Neural progenitor cell (in vitro differentiated cells): ENCODE data around the gene EFEMP1. TPM values are rescaled to one million over a fixed set of nuclear protein-coding genes. Genes with fewer than 3 reads are reported as not detected.

Experiments used
- DNase-seq: peaks from one replicate; pipeline ENCODE4 v3.0.0-alpha.2; 2016; ENCODE audit warnings: low spot score
- H2AFZ ChIP-seq: fragments of 200-600 bp; sonication (generic); replicated peaks from 2 replicates; pipeline ENCODE4 v1.6.1; 2016; ENCODE audit warnings: antibody characterized with exemption
- H3F3A ChIP-seq: fragments of 200-600 bp; sonication (generic); 2 replicates; pipeline ENCODE4 v1.6.1; 2016; ENCODE audit warnings: antibody characterized with exemption, low read depth
- H3K27ac ChIP-seq: fragments of 200-600 bp; sonication (generic); 2 replicates; pipeline ENCODE4 v1.5.1; 2016; ENCODE audit warnings: mild to moderate bottlenecking
- H3K27me3 ChIP-seq: fragments of 200-600 bp; sonication (generic); 2 replicates; pipeline ENCODE4 v1.6.1; 2016; ENCODE audit warnings: mild to moderate bottlenecking, moderate library complexity
- H3K36me3 ChIP-seq: fragments of 200-600 bp; sonication (generic); 2 replicates; pipeline ENCODE4 v1.5.1; 2016
- H3K4me1 ChIP-seq: fragments of 200-600 bp; sonication (generic); 2 replicates; pipeline ENCODE4 v1.6.1; 2016; ENCODE audit warnings: mixed run types
- H3K4me2 ChIP-seq: fragments of 200-600 bp; sonication (generic); 2 replicates; pipeline ENCODE4 v1.6.1; 2016
- H3K4me3 ChIP-seq: fragments of 200-600 bp; sonication (generic); 2 replicates; pipeline ENCODE4 v1.5.1; 2016
- H3K79me2 ChIP-seq: fragments of 200-600 bp; sonication (generic); 2 replicates; pipeline ENCODE4 v1.6.1; 2016; ENCODE audit warnings: low read depth
- H3K9ac ChIP-seq: fragments of 200-600 bp; sonication (generic); 2 replicates; pipeline ENCODE4 v1.6.1; 2016
- H3K9me3 ChIP-seq: fragments of 200-600 bp; sonication (generic); 2 replicates; pipeline ENCODE4 v1.5.1; 2016; ENCODE audit warnings: low read depth
- H4K20me1 ChIP-seq: fragments of 200-600 bp; sonication (generic); 2 replicates; pipeline ENCODE4 v1.6.1; 2016; ENCODE audit warnings: low read depth
- H3K27ac Mint-ChIP-seq: 3 replicates; pipeline ENCODE4 v1.8.0; 2021; ENCODE audit warnings: mixed read lengths
- H3K27me3 Mint-ChIP-seq: 2 replicates; pipeline ENCODE4 v1.8.0; 2022; ENCODE audit warnings: low read depth, mild to moderate bottlenecking, inconsistent platforms, moderate library complexity, mixed read lengths; ENCODE audit not compliant: insufficient read depth
- H3K36me3 Mint-ChIP-seq: 3 replicates; pipeline ENCODE4 v1.8.0; 2021; ENCODE audit warnings: mixed read lengths
- H3K4me1 Mint-ChIP-seq: 3 replicates; pipeline ENCODE4 v1.8.0; 2021; ENCODE audit warnings: mixed read lengths
- H3K4me3 Mint-ChIP-seq: 3 replicates; pipeline ENCODE4 v1.8.0; 2021; ENCODE audit warnings: mild to moderate bottlenecking, moderate library complexity, mixed read lengths
- H3K9me3 Mint-ChIP-seq: 3 replicates; pipeline ENCODE4 v1.8.0; 2020; ENCODE audit warnings: mixed read lengths
- CTCF ChIP-seq: fragments of 200-600 bp; sonication (generic); IDR thresholded peaks from 2 replicates; pipeline ENCODE4 v1.5.1; 2017; ENCODE audit warnings: antibody characterized with exemption, mild to moderate bottlenecking
- EZH2 ChIP-seq: fragments of 200-600 bp; sonication (generic); IDR thresholded peaks from 2 replicates; pipeline ENCODE4 v1.6.1; 2017; ENCODE audit warnings: antibody characterized with exemption, mild to moderate bottlenecking, moderate library complexity
- EZH2phosphoT487 ChIP-seq: fragments of 200-600 bp; sonication (generic); IDR thresholded peaks from 2 replicates; pipeline ENCODE4 v1.6.1; 2017; ENCODE audit warnings: antibody characterized with exemption
- total RNA-seq: library from RNA; depleted of rRNA; stranded (reverse); fragments of >200 nt; gene quantifications from 2 replicates; pipeline ENCODE4 v1.2.3, GENCODE V29; 2015; ENCODE audit warnings: low replicate concordance

Gene EFEMP1
- total RNA-seq, 1 donor from 2014 or later: 25.5 TPM

DNA sequence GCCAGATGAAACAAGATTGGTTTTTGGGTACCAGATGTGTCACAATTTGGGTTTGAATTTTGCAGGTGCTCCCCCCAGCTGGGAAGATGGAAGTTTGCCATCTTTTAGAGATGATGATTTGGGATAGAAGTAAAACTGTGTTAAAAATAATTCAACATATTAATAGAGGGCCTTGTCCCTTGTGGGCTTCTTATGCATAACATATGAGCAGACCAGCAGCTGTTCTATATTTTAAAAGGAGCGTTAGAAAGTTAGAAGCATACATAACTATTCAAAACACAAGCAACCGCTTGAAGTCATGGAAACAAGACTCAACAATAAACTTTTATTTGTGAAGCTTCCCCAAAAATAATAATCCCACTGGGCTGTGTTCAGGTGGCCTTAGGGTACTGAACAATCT is 62.8 kb downstream of the EFEMP1 start:
- no peaks in the 10 kb centered on the region for H4K20me1 ChIP-seq
- Mint-ChIP-seq H3K9me3 (no peaks in the 10 kb centered on the region), H3K4me3 (no peak overlapping the region), H3K27me3 (no peaks in the 10 kb centered on the region), H3K27ac (no peak overlapping the region), H3K4me1 (peaks cover 3% of the 10 kb centered on the region), H3K36me3 (no peaks in the 10 kb centered on the region)
- H3K36me3 ChIP-seq: no peaks in the 10 kb centered on the region
- H3K4me3 ChIP-seq: no peak overlapping the region
- H3K4me2 ChIP-seq: no peak overlapping the region
- H3K9ac ChIP-seq: no peak overlapping the region
- no peaks in the 10 kb centered on the region for H3F3A ChIP-seq
- no peak overlapping the region for H2AFZ ChIP-seq
- no peak overlapping the region for H3K27ac ChIP-seq
- no peaks in the 10 kb centered on the region for H3K79me2 ChIP-seq
- H3K4me1 ChIP-seq: no peaks in the 10 kb centered on the region
- DNase-seq: no peak
- TF ChIP-seq EZH2: no peak
- TF ChIP-seq EZH2phosphoT487: no peak
- TF ChIP-seq CTCF: no peak
- H3K9me3 ChIP-seq: no peaks in the 10 kb centered on the region
- H3K27me3 ChIP-seq: no peaks in the 10 kb centered on the region

GRCh38 chr2:55859875-55860274 is 63.7 kb downstream of the EFEMP1 start:
- H3K36me3 ChIP-seq: no peaks in the 10 kb centered on the region
- H4K20me1 ChIP-seq: no peaks in the 10 kb centered on the region
- H3K9ac ChIP-seq: no peak overlapping the region
- Mint-ChIP-seq H3K27me3 (no peaks in the 10 kb centered on the region), H3K4me1 (no peaks in the 10 kb centered on the region), H3K36me3 (no peaks in the 10 kb centered on the region), H3K9me3 (no peaks in the 10 kb centered on the region), H3K27ac (no peak overlapping the region), H3K4me3 (no peak overlapping the region)
- no peaks in the 10 kb centered on the region for H3K79me2 ChIP-seq
- no peak overlapping the region for H3K27ac ChIP-seq
- no peaks in the 10 kb centered on the region for H3K9me3 ChIP-seq
- no peaks in the 10 kb centered on the region for H3K27me3 ChIP-seq
- DNase-seq: no peak
- H3K4me2 ChIP-seq: no peak overlapping the region
- TF ChIP-seq EZH2phosphoT487 (no peak), EZH2 (no peak), CTCF (no peak)
- H3K4me3 ChIP-seq: no peak overlapping the region
- H3K4me1 ChIP-seq: no peaks in the 10 kb centered on the region
- no peaks in the 10 kb centered on the region for H3F3A ChIP-seq
- H2AFZ ChIP-seq: no peak overlapping the region

DNA sequence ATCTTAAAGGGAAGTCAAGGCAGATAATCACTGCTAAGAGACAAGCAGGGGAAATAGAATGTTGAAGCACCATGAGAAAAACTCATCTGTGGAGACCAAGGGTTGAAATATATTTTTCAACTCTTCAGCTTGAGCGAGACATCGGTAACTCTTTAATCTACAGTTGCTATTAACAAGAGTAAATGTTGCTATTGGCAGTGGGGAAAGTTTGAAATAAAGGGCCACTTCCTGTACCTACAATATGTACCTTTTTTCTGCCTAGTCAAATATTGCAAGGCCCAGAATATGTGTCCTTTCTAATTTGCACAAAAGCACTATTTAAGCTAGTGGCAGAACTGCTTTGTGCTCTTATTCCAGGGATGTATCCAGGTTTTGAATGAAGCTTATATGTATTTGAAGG is 65.8 kb downstream of the EFEMP1 start:
- Histone ChIP-seq H2AFZ (no peak overlapping the region), H3K79me2 (no peaks in the 10 kb centered on the region), H3K27ac (no peak overlapping the region), H3K9me3 (no peaks in the 10 kb centered on the region), H4K20me1 (no peaks in the 10 kb centered on the region), H3K4me3 (no peak overlapping the region), H3F3A (no peaks in the 10 kb centered on the region), H3K4me2 (no peak overlapping the region), H3K9ac (no peak overlapping the region), H3K4me1 (no peaks in the 10 kb centered on the region), H3K27me3 (no peaks in the 10 kb centered on the region), H3K36me3 (no peaks in the 10 kb centered on the region)
- Mint-ChIP-seq H3K9me3 (no peaks in the 10 kb centered on the region), H3K4me3 (no peak overlapping the region), H3K27ac (no peak overlapping the region), H3K4me1 (no peaks in the 10 kb centered on the region), H3K27me3 (no peaks in the 10 kb centered on the region), H3K36me3 (no peaks in the 10 kb centered on the region)
- no peak for TF ChIP-seq EZH2
- TF ChIP-seq CTCF: no peak
- no peak for TF ChIP-seq EZH2phosphoT487
- no peak for DNase-seq

DNA sequence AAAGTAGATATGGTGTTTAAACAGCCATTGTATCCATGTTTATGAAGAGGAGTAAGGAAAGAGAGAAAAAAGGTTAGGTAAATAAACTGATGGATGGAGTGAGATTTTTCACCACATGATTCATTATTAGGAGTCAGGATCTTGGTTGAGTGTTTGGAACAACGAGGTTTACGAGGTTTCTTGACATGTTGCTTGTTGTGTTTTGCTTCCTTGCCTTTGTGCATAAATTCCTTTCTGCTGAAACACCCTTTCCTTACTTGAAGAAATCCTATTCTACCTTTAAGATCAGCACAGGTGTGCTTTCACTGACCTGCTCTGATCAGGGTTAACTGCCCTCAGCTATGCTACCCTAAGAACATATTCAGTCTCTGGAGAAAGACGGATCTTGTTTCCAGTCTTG is 66.6 kb downstream of the EFEMP1 start:
- Histone ChIP-seq H2AFZ (no peak overlapping the region), H3K9ac (no peak overlapping the region), H4K20me1 (no peaks in the 10 kb centered on the region), H3K79me2 (no peaks in the 10 kb centered on the region), H3K4me1 (no peaks in the 10 kb centered on the region), H3K4me2 (no peak overlapping the region), H3K27ac (no peak overlapping the region), H3K27me3 (no peaks in the 10 kb centered on the region), H3K4me3 (no peak overlapping the region), H3K36me3 (no peaks in the 10 kb centered on the region), H3K9me3 (no peaks in the 10 kb centered on the region), H3F3A (no peaks in the 10 kb centered on the region)
- TF ChIP-seq EZH2phosphoT487 (no peak), EZH2 (no peak), CTCF (no peak)
- Mint-ChIP-seq H3K4me3 (no peak overlapping the region), H3K27ac (no peak overlapping the region), H3K4me1 (no peaks in the 10 kb centered on the region), H3K9me3 (no peaks in the 10 kb centered on the region), H3K36me3 (no peaks in the 10 kb centered on the region), H3K27me3 (no peaks in the 10 kb centered on the region)
- DNase-seq: no peak
